ENCODE data around the gene NTMT1. TPM values are rescaled to one million over a fixed set of nuclear protein-coding genes. Genes with fewer than 3 reads are reported as not detected.

NTMT1 gene
- total RNA-seq: 25.1 and 32.6 TPM in 2 replicates

GRCh38 chr9:129626079-129626624 is at the start of gene NTMT1:
TSS of gene NTMT1 (plus strand) at chr9:129626163. CDS start at chr9:129632704, 6,541 bp downstream.

DNA sequence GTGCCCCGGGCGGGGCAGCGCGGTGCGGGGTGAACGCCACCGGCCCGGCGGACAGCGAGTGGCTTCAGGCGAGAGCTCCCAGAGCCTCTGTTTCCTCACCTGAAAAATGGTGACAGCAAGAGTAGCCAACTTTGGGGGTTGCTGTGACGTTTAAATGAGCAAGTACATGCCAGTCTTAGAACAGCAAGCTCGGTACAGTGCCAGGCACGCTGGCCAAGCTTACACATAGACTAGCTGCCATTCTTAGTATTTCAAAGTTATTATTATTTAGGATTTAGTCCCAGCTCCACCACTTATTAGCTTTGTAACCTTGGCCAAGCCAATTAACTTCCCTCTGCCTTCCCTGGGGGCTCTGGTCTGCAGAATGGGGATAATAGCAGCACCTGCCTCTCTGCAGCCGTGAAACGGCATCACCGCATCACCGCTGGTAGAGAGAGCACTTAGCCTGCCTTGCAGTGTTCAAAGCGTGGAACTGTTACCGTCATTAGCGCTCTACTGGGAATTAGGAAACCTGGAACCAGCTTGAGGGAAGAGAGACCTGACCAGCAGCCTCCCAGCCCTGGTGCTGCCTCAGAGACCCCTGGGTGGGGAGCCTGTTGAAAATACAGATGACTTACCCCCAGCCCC is 5.2 kb upstream of the NTMT1 start, which contains the start of gene C9orf50:
TSS of gene C9orf50 (minus strand) at position 433 of the 627 bp plus-strand sequence. CDS start 527 bp downstream, outside the sequence.

GRCh38 chr9:129641750-129642585 is 16.0 kb downstream of the NTMT1 start, which contains the start of gene ASB6:
TSS of gene ASB6 (minus strand) at chr9:129642151. CDS start at chr9:129641999, 152 bp downstream.

GRCh38 chr9:129665389-129665775 is 39.4 kb downstream of the NTMT1 start, which contains the start of gene PRRX2:
TSS of gene PRRX2 (plus strand) at chr9:129665647. CDS start at chr9:129665868, 221 bp downstream.

Other genes starting within 250 kb of the NTMT1 start
- under 0.01 TPM in 2 replicates for gene C9orf50, start 5.1 kb upstream of the NTMT1 start, total RNA-seq
- 8.8 and 11.3 TPM in 2 replicates for gene ASB6, start 16.0 kb downstream of the NTMT1 start, total RNA-seq
- 21.5 and 44.3 TPM in 2 replicates for gene PRRX2, start 39.5 kb downstream of the NTMT1 start, total RNA-seq
- gene PTGES, start 126.9 kb downstream of the NTMT1 start, total RNA-seq: 48.9 and 74.7 TPM in 2 replicates
- gene TOR1B, start 177.0 kb downstream of the NTMT1 start, total RNA-seq: 16.2 and 19.1 TPM in 2 replicates
- 17.7 and 21.0 TPM in 2 replicates for gene TOR1A, start 198.0 kb downstream of the NTMT1 start, total RNA-seq
- gene C9orf78, start 209.1 kb downstream of the NTMT1 start, total RNA-seq: 45.6 and 58.6 TPM in 2 replicates
- 9.1 and 13.9 TPM in 2 replicates for gene USP20, start 209.3 kb downstream of the NTMT1 start, total RNA-seq

All from bronchial smooth muscle cell (primary cell).